HG03108 (cell line): Measurements from ENCODE around the gene PDGFB.

Experiments
- ATAC-seq: cut with Tn5 transposase; IDR thresholded peaks from one replicate; pipeline ENCODE4 v1.9.1; 2021; ENCODE audit warnings: moderate library complexity; ENCODE audit not compliant: unreplicated experiment

Gene PDGFB

GRCh38 chr22:39277142-39277607 lies 32.4 kb upstream of the PDGFB start:
- no peak for ATAC-seq

- no peak for ATAC-seq
These were observed 31.8 kb upstream of the PDGFB start for GRCh38 chr22:39276440-39277141.

- no peak for ATAC-seq
These were observed 31.1 kb upstream of the PDGFB start for GRCh38 chr22:39275814-39276439.

- ATAC-seq = no peak
These were observed 29.4 kb upstream of the PDGFB start for GRCh38 chr22:39273950-39274887.

- no peak for ATAC-seq
These were observed 26.0 kb upstream of the PDGFB start for GRCh38 chr22:39270792-39271191.

GRCh38 chr22:39270280-39270679 lies 25.5 kb upstream of the PDGFB start:
- no peak for ATAC-seq

GRCh38 chr22:39269095-39269790 lies 24.5 kb upstream of the PDGFB start:
- no peak for ATAC-seq

GRCh38 chr22:39268645-39269044 lies 23.9 kb upstream of the PDGFB start:
- ATAC-seq = no peak

- no peak for ATAC-seq
These were observed 23.2 kb upstream of the PDGFB start for GRCh38 chr22:39267974-39268373.

GRCh38 chr22:39266398-39267030 lies 21.7 kb upstream of the PDGFB start:
- ATAC-seq = peak; percentile 72

- no peak for ATAC-seq
These were observed 20.5 kb upstream of the PDGFB start for GRCh38 chr22:39265143-39265886.

GRCh38 chr22:39264349-39265038 lies 19.7 kb upstream of the PDGFB start:
- no peak for ATAC-seq

- ATAC-seq = no peak
These were observed 19.0 kb upstream of the PDGFB start for GRCh38 chr22:39263626-39264348.

- ATAC-seq = no peak
These were observed 14.9 kb upstream of the PDGFB start for GRCh38 chr22:39259666-39260065.

GRCh38 chr22:39257901-39258475 lies 13.2 kb upstream of the PDGFB start:
- no peak for ATAC-seq

- ATAC-seq = no peak
These were observed 12.2 kb upstream of the PDGFB start for GRCh38 chr22:39256979-39257378.

- no peak for ATAC-seq
These were observed 11.4 kb upstream of the PDGFB start for GRCh38 chr22:39256186-39256552.
